ENCODE results near the gene COX5A. TPM values are rescaled to one million over a fixed set of nuclear protein-coding genes. Genes with fewer than 3 reads are reported as not detected.
A peak's percentile ranks its signal among the peaks of the same experiment; 100 is the strongest.

The COX5A gene
- total RNA-seq, 1 experiment from 2014 or later: 307 TPM

- TF ChIP-seq SP1 (IDR thresholded peaks at IDR 0.05; ENCODE audit: low read depth) (peak; percentile 64), ZFX (IDR thresholded peaks at IDR 0.05) (peak; percentile 97), SRF (IDR thresholded peaks at IDR 0.05; ENCODE audit: low read depth) (no peak), CBX3 (IDR thresholded peaks at IDR 0.05; ENCODE audit: low read depth) (0 out of 2 replicates have a peak, but pooled peaks have one; percentile 41), POLR2A (IDR thresholded peaks at IDR 0.05; ENCODE audit: borderline replicate concordance, extremely low read depth, insufficient read depth, insufficient read length) (peak; percentile 76), EGR1 (IDR thresholded peaks at IDR 0.05; ENCODE audit: low read depth) (peak; percentile 96), ELF1 (IDR thresholded peaks at IDR 0.05; ENCODE audit: borderline replicate concordance, low read depth) (no peak), POLR2AphosphoS5 (IDR thresholded peaks at IDR 0.05; ENCODE audit: low read depth, low read length) (peak; percentile 88)
Observed at GRCh38 chr15:74937590-74938371, at the start of gene COX5A (continued).

- H3K27ac ChIP-seq (ENCODE audit: low read depth, low read length): no peak overlapping the region
- H3K79me2 ChIP-seq (ENCODE audit: insufficient read depth, low read length): no peaks in the 10 kb centered on the region
- H3K9me2 ChIP-seq (ENCODE audit: insufficient read depth): no peaks in the 10 kb centered on the region
- intact Hi-C loops (cut with micrococcal nuclease): loop anchor here (10.0 kb wide), 1 partner anchor 609 kb away; no protein-coding TSS in a partner anchor
- TF ChIP-seq CEBPB (IDR thresholded peaks at IDR 0.05; ENCODE audit: low read depth): no peak
- 0 out of 2 replicates have a peak, but pooled peaks have one; percentile 29 for TF ChIP-seq JUND (IDR thresholded peaks at IDR 0.05)
- peak; percentile 44; the same call in 1 of the 2 replicates for TF ChIP-seq FOSL1 (IDR thresholded peaks at IDR 0.05; ENCODE audit: low read depth)
- TF ChIP-seq SP1 (IDR thresholded peaks at IDR 0.05; ENCODE audit: low read depth): peak; percentile 34; the same call in 1 of the 2 replicates
- H3K9ac ChIP-seq (ENCODE audit: low read length): no peak overlapping the region
- ATAC-seq (no peak; the same call in 1 of the 2 replicates), DNase-seq (ENCODE audit: low read depth, low spot score) (no peak)
- H3K27me3 ChIP-seq (ENCODE audit: insufficient read depth, low read length): no peaks in the 10 kb centered on the region
- H3K36me3 ChIP-seq (ENCODE audit: control insufficient read depth in 1 of 2, insufficient read depth in 2 of 2, low read length in 2 of 2): no peaks in the 10 kb centered on the region
- CTCF ChIA-PET: no interaction called here
- no peaks in the 10 kb centered on the region for H3K9me3 ChIP-seq (ENCODE audit: control insufficient read depth in 1 of 2, insufficient read depth in 1 of 2, low read depth in 1 of 2, low read length in 2 of 2)
- peak overlapping the region; percentile 44 for H3K4me2 ChIP-seq (ENCODE audit: low read length)
- H2AFZ ChIP-seq (ENCODE audit: low read depth, low read length, poor library complexity, severe bottlenecking): no peak overlapping the region
- H3K4me3 ChIP-seq (replicated peaks in 1 of 2; ENCODE audit: low read depth in 1 of 2, low read length in 2 of 2): no peak overlapping the region
- H4K20me1 ChIP-seq (ENCODE audit: insufficient read depth): no peaks in the 10 kb centered on the region
- POLR2A ChIA-PET: no interaction called here
- RAD21 ChIA-PET (ENCODE audit: low non-redundant PET in 1 of 2, low total read pairs in 2 of 2, uncharacterized antibody in 2 of 2, unreplicated experiment in 2 of 2): no interaction called here
- peaks cover 14 to 15% of the 10 kb centered on the region in 2 experiments for H3K4me1 ChIP-seq (ENCODE audit: control insufficient read depth in 1 of 2, insufficient read depth in 2 of 2, low read length in 2 of 2)
- no TSS peak for BruUV-seq (replicated peaks)
Observed at GRCh38 chr15:74983725-74984231, 45.9 kb upstream of the COX5A start.
